IMR-90 (cell line): ENCODE results near the gene HBZ. TPM values are rescaled to one million over a fixed set of nuclear protein-coding genes. Genes with fewer than 3 reads are reported as not detected.

Experiments
- ATAC-seq: fragments of 200-7000 bp; cut with Tn5 transposase; 2 replicates; pipeline ENCODE4 v1.9.1; 2020; ENCODE audit warnings: low read depth, mild to moderate bottlenecking, moderate library complexity
- BruUV-seq: library from RNA; stranded (reverse); fragments of 400-500 nt; replicated peaks from 2 replicates; lab custom pipeline; 2021; lab: Mats Ljungman, UMichigan
- CTCF ChIA-PET: fragments of 300-600 bp; formaldehyde crosslinking; extraction: SDS; loops from one replicate; lab custom pipeline; 2021; ENCODE audit warnings: antibody characterized with exemption; lab: Yijun Ruan, JAX
- POLR2A ChIA-PET: fragments of 300-600 bp; sonication (Branson Sonifier 250); formaldehyde crosslinking; loops from one replicate; lab custom pipeline; 2022; ENCODE audit warnings: antibody characterized with exemption; ENCODE audit not compliant: unreplicated experiment; lab: Charles Lee
- DNase-seq: peaks from one replicate; pipeline ENCODE4 v3.0.0; 2013
- H2AFZ ChIP-seq: replicated peaks from 2 replicates; pipeline ENCODE3; 2013; ENCODE audit warnings: low read length, mild to moderate bottlenecking; ENCODE audit not compliant: poor library complexity
- H2AK5ac ChIP-seq: 2 replicates; pipeline ENCODE4 v1.6.1; 2013; ENCODE audit warnings: low read depth, low read length, inconsistent platforms
- H2AK9ac ChIP-seq: replicated peaks from 2 replicates; pipeline ENCODE3; 2013; ENCODE audit warnings: mild to moderate bottlenecking, low read depth, low read length, moderate library complexity; ENCODE audit not compliant: poor library complexity
- H2BK120ac ChIP-seq: 2 replicates; pipeline ENCODE4 v1.6.1; 2013; ENCODE audit warnings: low read depth, low read length, inconsistent platforms
- H2BK15ac ChIP-seq: 3 replicates; pipeline ENCODE4 v1.6.1; 2013; ENCODE audit warnings: low read depth, low read length, inconsistent platforms
- H2BK20ac ChIP-seq: 2 replicates; pipeline ENCODE4 v1.6.1; 2013; ENCODE audit warnings: low read depth, mild to moderate bottlenecking, inconsistent platforms, low read length, moderate library complexity
- H2BK5ac ChIP-seq: 2 replicates; pipeline ENCODE4 v1.6.1; 2013; ENCODE audit warnings: mild to moderate bottlenecking, low read depth, low read length, inconsistent platforms; ENCODE audit not compliant: poor library complexity, severe bottlenecking
- H3K14ac ChIP-seq: replicated peaks from 2 replicates; pipeline ENCODE4 v1.6.1; 2013; ENCODE audit warnings: low read depth, low read length, inconsistent platforms
- H3K18ac ChIP-seq: 2 replicates; pipeline ENCODE4 v1.6.1; 2013; ENCODE audit warnings: low read depth, low read length, control low read depth
- H3K23ac ChIP-seq: 2 replicates; pipeline ENCODE4 v1.6.1; 2013; ENCODE audit warnings: low read depth, low read length, inconsistent platforms
- H3K27ac ChIP-seq: 2 replicates; pipeline ENCODE4 v1.5.1; 2013; ENCODE audit warnings: mild to moderate bottlenecking, control low read depth, low read length; ENCODE audit not compliant: insufficient read depth
- H3K27me3 ChIP-seq: 2 replicates; pipeline ENCODE4 v1.6.1; 2013; ENCODE audit warnings: low read length; ENCODE audit not compliant: control insufficient read depth, insufficient read depth
- H3K36me3 ChIP-seq: 2 replicates; pipeline ENCODE4 v1.6.1; 2013; ENCODE audit warnings: low read length, mixed read lengths; ENCODE audit not compliant: control insufficient read depth, insufficient read depth
- H3K4ac ChIP-seq: 2 replicates; pipeline ENCODE4 v1.6.1; 2013; ENCODE audit warnings: low read depth, low read length, inconsistent platforms
- H3K4me1 ChIP-seq: 2 replicates; pipeline ENCODE4 v1.6.1; 2013; ENCODE audit warnings: low read length, mixed read lengths; ENCODE audit not compliant: control insufficient read depth, insufficient read depth
- H3K4me2 ChIP-seq: 2 replicates; pipeline ENCODE4 v1.6.1; 2013; ENCODE audit warnings: low read depth, mild to moderate bottlenecking, control low read depth, low read length, moderate library complexity
- H3K4me3 ChIP-seq: 2 replicates; pipeline ENCODE4 v1.5.1; 2013; ENCODE audit warnings: low read depth, mild to moderate bottlenecking, control low read depth, low read length, moderate library complexity; ENCODE audit not compliant: insufficient read depth
- H3K56ac ChIP-seq: 2 replicates; pipeline ENCODE4 v1.6.1; 2013; ENCODE audit warnings: low read length, inconsistent platforms; ENCODE audit not compliant: insufficient read depth; ENCODE audit errors: extremely low read depth
- H3K79me1 ChIP-seq, 2 experiments: 2 replicates each; pipeline ENCODE4 v1.6.1; 2013; ENCODE audit warnings: low read length in 2 of 2, inconsistent platforms in 1 of 2, low read depth in 1 of 2
- H3K9ac ChIP-seq: 2 replicates; pipeline ENCODE4 v1.6.1; 2013; ENCODE audit warnings: low read depth, low read length, control low read depth
- H3K9me1 ChIP-seq: 2 replicates; pipeline ENCODE4 v1.6.1; 2013; ENCODE audit warnings: low read length, inconsistent platforms; ENCODE audit not compliant: insufficient read depth
- H3K9me3 ChIP-seq: 2 replicates; pipeline ENCODE4 v1.6.1; 2013; ENCODE audit warnings: low read length; ENCODE audit not compliant: control insufficient read depth, insufficient read depth
- H4K20me1 ChIP-seq: 2 replicates; pipeline ENCODE4 v1.6.1; 2013; ENCODE audit warnings: low read length, inconsistent platforms; ENCODE audit not compliant: insufficient read depth
- H4K5ac ChIP-seq: 2 replicates; pipeline ENCODE4 v1.6.1; 2013; ENCODE audit warnings: mild to moderate bottlenecking, low read depth, low read length, control low read depth
- H4K8ac ChIP-seq, 2 experiments: 2 replicates each; pipeline ENCODE4 v1.6.1; 2013; ENCODE audit warnings: low read depth in 2 of 2, low read length in 2 of 2, control low read depth in 1 of 2, inconsistent platforms in 1 of 2
- H4K91ac ChIP-seq: 2 replicates; pipeline ENCODE4 v1.6.1; 2013; ENCODE audit warnings: low read depth, low read length, inconsistent platforms; ENCODE audit not compliant: insufficient read depth
- CEBPB ChIP-seq: IDR thresholded peaks from 2 replicates; pipeline ENCODE4 v1.6.1; 2012; ENCODE audit warnings: low read depth, low read length, improper control_type of control experiment
- FOS ChIP-seq: fragments of 150-350 bp; IDR thresholded peaks from 2 replicates; pipeline ENCODE4 v1.6.1; 2016; ENCODE audit warnings: low read depth, low read length
- MAFK ChIP-seq: IDR thresholded peaks from 2 replicates; pipeline ENCODE4 v1.6.1; 2012; ENCODE audit warnings: low read depth, low read length, improper control_type of control experiment
- NFE2L2 ChIP-seq: fragments of 150-350 bp; IDR thresholded peaks from 2 replicates; pipeline ENCODE4 v1.6.1; 2016; ENCODE audit warnings: low read depth, mild to moderate bottlenecking, low read length
- RCOR1 ChIP-seq: IDR thresholded peaks from 2 replicates; pipeline ENCODE4 v1.6.1; 2012; ENCODE audit warnings: mild to moderate bottlenecking, low read length, improper control_type of control experiment; ENCODE audit not compliant: insufficient replicate concordance
- USF2 ChIP-seq: fragments of 150-350 bp; IDR thresholded peaks from 2 replicates; pipeline ENCODE4 v1.6.1; 2017; ENCODE audit warnings: mild to moderate bottlenecking, antibody characterized with exemption, low read length, low read depth
- WGBS, 2 experiments: methylation state at CpG; one replicate each; pipeline versions ENCODE4 v1.1.5 to v1.1.7; 2013; ENCODE audit warnings: missing lambda C conversion rate in 2 of 2; ENCODE audit not compliant: insufficient read length in 1 of 2; ENCODE audit errors: extremely low coverage in 2 of 2; 5-methylcytosine and 5-hydroxymethylcytosine counted together
- dilution Hi-C: fragments of 300-500 bp; cut with HindIII; formaldehyde crosslinking; loops from one replicate; pipeline ENCODE4 v1.14.3; 2018; ENCODE audit warnings: low sequenced_read_pairs; ENCODE audit not compliant: unreplicated experiment
- in situ Hi-C: fragments of 300-500 bp; cut with MboI; formaldehyde crosslinking; loops from 3 replicates; pipeline ENCODE4 v1.14.3; 2019; ENCODE audit warnings: low sequenced_read_pairs, inconsistent platforms, mixed read lengths
- intact Hi-C: fragments of 100-400 bp; cut with micrococcal nuclease; formaldehyde crosslinking; loops from 2 replicates; pipeline ENCODE4 v1.10.0; 2022
- polyA plus RNA-seq, 3 experiments: library from polyadenylated mRNA; depleted of rRNA; stranded (reverse); fragments of >200 nt; gene quantifications; 2 replicates each; pipeline ENCODE4 v1.2.3, GENCODE V29; 2012; ENCODE audit warnings: low replicate concordance in 1 of 3
- total RNA-seq: library from RNA; depleted of rRNA; stranded (reverse); fragments of >200 nt; gene quantifications from 2 replicates; pipeline ENCODE4 v1.2.3, GENCODE V29; 2012
- TF ChIP-seq, protein P1 (sequence below): fragments of 150-350 bp; IDR thresholded peaks from 2 replicates; pipeline ENCODE4 v1.6.1; 2016; ENCODE audit warnings: low read depth, mild to moderate bottlenecking, low read length, moderate library complexity, borderline replicate concordance

Gene HBZ
- total and polyA plus RNA-seq, 2 of the 4 experiments (the other 2 are of a cell fraction): not detected

DNA sequence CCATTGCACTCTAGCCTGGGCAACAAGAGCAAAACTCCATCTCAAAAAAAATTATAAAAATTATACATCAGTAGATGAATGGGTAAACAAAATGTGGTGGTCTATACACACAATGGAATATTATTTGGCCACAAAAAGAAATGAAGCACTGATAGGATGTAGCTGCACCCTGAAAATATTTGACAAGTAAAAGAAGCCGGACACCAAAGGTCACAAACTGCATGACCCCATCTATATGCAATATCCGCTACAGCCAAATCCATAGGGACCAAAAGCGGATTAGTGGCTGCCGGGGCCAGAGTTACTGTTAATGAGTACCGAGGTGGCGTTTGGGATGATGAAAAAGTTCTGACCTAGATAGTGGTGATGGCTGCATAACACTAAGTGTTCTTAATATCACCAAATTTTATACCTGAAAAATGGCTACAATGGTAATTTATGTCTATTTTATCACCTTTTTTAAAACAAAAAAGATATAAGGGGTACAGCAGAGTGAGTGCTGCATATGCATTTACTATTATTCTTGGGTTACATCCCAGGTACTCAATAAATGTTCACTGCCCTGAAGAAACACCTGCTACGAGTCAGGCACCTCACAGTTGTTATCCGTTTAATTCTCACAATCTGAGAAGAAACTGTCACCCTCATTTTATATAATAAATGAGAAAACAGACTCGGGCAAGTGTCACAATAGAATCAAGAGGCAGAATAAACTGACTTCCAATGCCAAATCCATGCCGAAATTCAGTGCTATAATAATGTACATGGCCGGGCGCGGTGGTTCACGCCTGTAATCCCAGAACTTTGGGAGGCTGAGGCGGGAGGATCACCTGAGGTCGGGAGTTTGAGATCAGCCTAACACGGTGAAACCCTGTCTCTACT lies 27.0 kb downstream of the HBZ start:
- no peak overlapping the region for H4K8ac ChIP-seq
- no peak overlapping the region for H4K5ac ChIP-seq
- H2AFZ ChIP-seq: no peak overlapping the region
- H3K4me1 ChIP-seq: peaks cover 5% of the 10 kb centered on the region; the same call in 1 of the 2 replicates
- no peak overlapping the region for H4K91ac ChIP-seq
- H4K20me1 ChIP-seq: peaks cover 18% of the 10 kb centered on the region
- intact Hi-C loops: loop anchor here (5.0 kb wide), 1 partner anchor 42 kb away; the partner anchor contains the start of gene NPRL3
- 0 out of 4 replicates have a peak, but pooled peaks cover 0 to 4% of the 10 kb centered on the region in 2 experiments for H3K79me1 ChIP-seq
- WGBS, 2 experiments: 85% methylated on average over 5 of the region's 17 CpGs; no CpG with 5 or more reads in 1 of the 2 experiments
- no peak overlapping the region for H2AK5ac ChIP-seq
- H3K18ac ChIP-seq: no peak overlapping the region
- 0 out of 2 replicates have a peak overlapping the region, but pooled peaks have one; percentile 55 for H3K4me2 ChIP-seq
- peaks cover 37% of the 10 kb centered on the region for H3K27me3 ChIP-seq
- ATAC-seq: no peak
- no peak overlapping the region for H2AK9ac ChIP-seq
- TF ChIP-seq NFE2L2 (no peak), RCOR1 (no peak), CEBPB (no peak), FOS (no peak), MAFK (no peak), USF2 (no peak)
- TF ChIP-seq, protein P1, sequence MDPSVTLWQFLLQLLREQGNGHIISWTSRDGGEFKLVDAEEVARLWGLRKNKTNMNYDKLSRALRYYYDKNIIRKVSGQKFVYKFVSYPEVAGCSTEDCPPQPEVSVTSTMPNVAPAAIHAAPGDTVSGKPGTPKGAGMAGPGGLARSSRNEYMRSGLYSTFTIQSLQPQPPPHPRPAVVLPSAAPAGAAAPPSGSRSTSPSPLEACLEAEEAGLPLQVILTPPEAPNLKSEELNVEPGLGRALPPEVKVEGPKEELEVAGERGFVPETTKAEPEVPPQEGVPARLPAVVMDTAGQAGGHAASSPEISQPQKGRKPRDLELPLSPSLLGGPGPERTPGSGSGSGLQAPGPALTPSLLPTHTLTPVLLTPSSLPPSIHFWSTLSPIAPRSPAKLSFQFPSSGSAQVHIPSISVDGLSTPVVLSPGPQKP: no peak
- H2BK120ac ChIP-seq: no peak overlapping the region
- H3K4ac ChIP-seq: no peak overlapping the region
- ChIA-PET CTCF (interaction anchor here (1.0 kb wide), 1 partner anchor 75 kb away, joined by 5 read pairs; no protein-coding TSS in a partner anchor), POLR2A (no interaction called here)
- in situ Hi-C loops: loop anchor here (5.0 kb wide), 1 partner anchor 72 kb away; no protein-coding TSS in a partner anchor
- no peak for DNase-seq
- BruUV-seq: no TSS peak
- no peak overlapping the region for H3K4me3 ChIP-seq
- dilution Hi-C loops: no loop called here
- no peak overlapping the region for H3K23ac ChIP-seq
- no peak overlapping the region for H3K9ac ChIP-seq
- no peak overlapping the region for H3K27ac ChIP-seq
- no peak overlapping the region for H3K14ac ChIP-seq
- H3K36me3 ChIP-seq: peaks cover 3% of the 10 kb centered on the region; the same call in 1 of the 2 replicates
- no peak overlapping the region for H2BK15ac ChIP-seq
- H3K9me3 ChIP-seq: 0 out of 2 replicates have a peak, but pooled peaks cover 2% of the 10 kb centered on the region
- H3K9me1 ChIP-seq: no peaks in the 10 kb centered on the region
- no peak overlapping the region for H2BK20ac ChIP-seq
- no peak overlapping the region for H2BK5ac ChIP-seq
- H3K56ac ChIP-seq: no peak overlapping the region
